Thoracic aorta (tissue), 2 donors: ENCODE data around the gene TMED5. TPM values are rescaled to one million over a fixed set of nuclear protein-coding genes. Genes with fewer than 3 reads are reported as not detected.
"Not testable (repeated sequence)": the region's sequence is repeated elsewhere in the genome, so short reads cannot be mapped to it uniquely, and the experiment has no call there.

ENCODE experiments used
- ATAC-seq: fragments of 150-250 bp; one replicate; pipeline ENCODE4 v1.8.0; 2017; ENCODE audit warnings: low read depth; ENCODE audit not compliant: insufficient number of reproducible peaks, low FRiP score
- DNase-seq: peaks from one replicate; pipeline ENCODE4 v3.0.0-alpha.2; 2020; ENCODE audit warnings: low spot score
- H3K27ac ChIP-seq, 2 donors: fragments of 200-600 bp; sonication (generic); 1 replicate in 1 of 2; 2 replicates in 1 of 2; pipeline ENCODE4 v1.5.1; 2016; ENCODE audit warnings: mild to moderate bottlenecking in 2 of 2, moderate library complexity in 2 of 2
- H3K27me3 ChIP-seq: fragments of 200-600 bp; sonication (generic); replicated peaks from 2 replicates; pipeline ENCODE4 v1.6.0; 2016; ENCODE audit warnings: mild to moderate bottlenecking; ENCODE audit not compliant: insufficient read depth
- H3K36me3 ChIP-seq: fragments of 200-600 bp; sonication (generic); one replicate; pipeline ENCODE4 v1.5.1; 2016
- H3K4me1 ChIP-seq, 2 donors: fragments of 200-600 bp; sonication (generic); 1 replicate in 1 of 2; 2 replicates in 1 of 2; pipeline versions ENCODE4 v1.5.1 to v1.6.0; 2016; ENCODE audit warnings: low read depth in 2 of 2, mild to moderate bottlenecking in 1 of 2; ENCODE audit not compliant: control insufficient read depth in 1 of 2
- H3K4me3 ChIP-seq: fragments of 200-600 bp; sonication (generic); 2 replicates; pipeline ENCODE4 v1.5.1; 2016; ENCODE audit warnings: mild to moderate bottlenecking
- H3K9me3 ChIP-seq: fragments of 200-600 bp; sonication (generic); 2 replicates; pipeline ENCODE4 v1.5.1; 2016
- CTCF ChIP-seq: fragments of 200-600 bp; sonication (generic); IDR thresholded peaks from one replicate; pipeline ENCODE4 v1.5.1; 2019; ENCODE audit warnings: antibody characterized with exemption
- total RNA-seq, 2 donors: library from RNA; depleted of rRNA; stranded (reverse); fragments of >200 nt; gene quantifications; one replicate each; pipeline versions ENCODE4 v1.1.0 to v1.2.3, GENCODE V29; 2016

Gene TMED5
- total RNA-seq, 2 donors from 2014 or later = 45.2 to 93.3 TPM

GRCh38 chr1:93186667-93187066, 6.5 kb upstream of the TMED5 start:
- Histone ChIP-seq H3K27me3 (no peaks in the 10 kb centered on the region), H3K9me3 (no peaks in the 10 kb centered on the region), H3K36me3 (no peaks in the 10 kb centered on the region), H3K4me1 (no peaks in the 10 kb centered on the region), H3K4me3 (no peak overlapping the region), H3K27ac (no peak overlapping the region)
- ATAC-seq = no peak
- no peak for TF ChIP-seq CTCF
- DNase-seq = no peak

- H3K27me3 ChIP-seq = no peaks in the 10 kb centered on the region
- H3K4me3 ChIP-seq = peak within 1 kb of the TSS; percentile 82
- peak within 1 kb of the TSS; percentile 98 to 99 for H3K27ac ChIP-seq
- no peak for TF ChIP-seq CTCF
- no peaks in the 10 kb centered on the region for H3K9me3 ChIP-seq
- ATAC-seq (no peak), DNase-seq (peak; percentile 2)
- peaks cover 22 to 28% of the 10 kb centered on the region in 2 donors for H3K4me1 ChIP-seq
- no peaks in the 10 kb centered on the region for H3K36me3 ChIP-seq
These were observed 755 bp upstream of the TMED5 start, which contains the start of gene CCDC18 for GRCh38 chr1:93180723-93181613. CCDC18 (plus strand) TSS chr1:93180724; CDS start chr1:93183362, 2,638 bp downstream.

- no peak for TF ChIP-seq CTCF
- ATAC-seq = no peak
These were observed 1.8 kb downstream of the TMED5 start for GRCh38 chr1:93178418-93178817.

GRCh38 chr1:93177991-93178390, 2.2 kb downstream of the TMED5 start:
- no peaks in the 10 kb centered on the region for H3K36me3 ChIP-seq
- H3K4me3 ChIP-seq = peak overlapping the region; percentile 82
- H3K27ac ChIP-seq = peak overlapping the region in 1 of 2 donors; percentile 0
- H3K27me3 ChIP-seq = no peaks in the 10 kb centered on the region
- H3K4me1 ChIP-seq = peaks cover 23 to 37% of the 10 kb centered on the region in 2 donors
- no peaks in the 10 kb centered on the region for H3K9me3 ChIP-seq
- TF ChIP-seq CTCF = no peak
- no peak for ATAC-seq
- DNase-seq = no peak

More at GRCh38 chr1:93178418-93178817, 1.8 kb downstream of the TMED5 start:
- Histone ChIP-seq H3K27me3 (no peaks in the 10 kb centered on the region), H3K27ac (peak overlapping the region in 1 of 2 donors; percentile 0), H3K4me3 (peak overlapping the region; percentile 82), H3K4me1 (peaks cover 23 to 33% of the 10 kb centered on the region in 2 donors), H3K9me3 (no peaks in the 10 kb centered on the region), H3K36me3 (no peaks in the 10 kb centered on the region)
- no peak for DNase-seq

GRCh38 chr1:93174638-93175037, 5.6 kb downstream of the TMED5 start:
- H3K27ac ChIP-seq, H3K4me3 ChIP-seq, DNase-seq, H3K9me3 ChIP-seq, ATAC-seq, H3K36me3 ChIP-seq, H3K27me3 ChIP-seq: not testable (repeated sequence)
- H3K4me1 ChIP-seq = peaks cover 33 to 37% of the 10 kb centered on the region in 2 donors
